ENCODE results near the gene PSTPIP2. TPM values are rescaled to one million over a fixed set of nuclear protein-coding genes. Genes with fewer than 3 reads are reported as not detected.

Gene PSTPIP2
- total RNA-seq, 1 experiment from 2014 or later: 3.3 TPM

DNA sequence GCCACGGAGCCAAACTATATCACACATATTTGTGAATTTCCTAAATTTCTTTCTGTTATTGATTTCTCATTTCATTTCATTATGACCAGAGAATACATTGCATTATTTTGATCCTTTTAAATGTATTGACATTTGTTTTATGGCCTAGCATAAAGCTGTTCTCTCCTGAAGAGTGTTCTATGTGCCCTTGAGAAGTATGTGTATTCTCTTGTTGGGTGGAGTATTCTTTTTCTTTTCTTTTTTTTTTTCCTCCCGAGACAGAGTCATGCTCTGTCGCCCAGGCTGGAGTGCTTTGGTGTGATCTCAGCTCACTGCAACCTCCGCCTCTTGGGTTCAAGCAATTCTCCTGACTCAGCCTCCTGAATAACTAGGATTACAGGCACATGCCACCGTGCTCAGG is 37.3 kb upstream of the PSTPIP2 start:
- Histone ChIP-seq H3K56ac (ENCODE audit: insufficient read length, low read depth, low read length) (no peak overlapping the region), H3T11ph (ENCODE audit: low read length) (no peak overlapping the region), H2BK15ac (ENCODE audit: low read depth, low read length) (no peak overlapping the region), H3K23ac (ENCODE audit: insufficient read length, low read depth, low read length) (no peak overlapping the region), H3K4me1 (ENCODE audit: insufficient read depth, low read length) (no peaks in the 10 kb centered on the region), H2BK12ac (ENCODE audit: insufficient read length, low read depth, low read length) (no peak overlapping the region), H4K20me1 (ENCODE audit: control insufficient read depth, insufficient read depth, insufficient read length) (no peaks in the 10 kb centered on the region), H2AFZ (ENCODE audit: low read length) (no peak overlapping the region), H2AK5ac (ENCODE audit: insufficient read length, low read length) (no peak overlapping the region), H3K14ac (ENCODE audit: insufficient read depth, low read length) (no peak overlapping the region), H3K18ac (ENCODE audit: insufficient read length, low read depth, low read length) (no peak overlapping the region), H3K4me2 (ENCODE audit: insufficient read depth, insufficient read length, low read length) (no peak overlapping the region), H3K79me2 (ENCODE audit: insufficient read depth, low read length) (no peaks in the 10 kb centered on the region), H2BK20ac (ENCODE audit: low read depth, low read length, poor library complexity, severe bottlenecking) (no peak overlapping the region), H3K9ac (ENCODE audit: extremely low read depth, insufficient read length, low read length) (no peak overlapping the region), H3K23me2 (ENCODE audit: insufficient read length, low read depth, low read length, poor library complexity, severe bottlenecking) (peaks cover 2% of the 10 kb centered on the region), H4K5ac (ENCODE audit: insufficient read length, low read depth, low read length) (no peak overlapping the region), H4K8ac (replicated peaks; ENCODE audit: insufficient read length, low read depth, low read length) (no peak overlapping the region), H3K79me1 (ENCODE audit: insufficient read depth, low read depth, low read length, poor library complexity, severe bottlenecking) (no peaks in the 10 kb centered on the region), H2BK120ac (ENCODE audit: low read depth, low read length, poor library complexity, severe bottlenecking) (no peak overlapping the region), H4K91ac (ENCODE audit: insufficient read length, low read depth, low read length) (no peak overlapping the region), H3K27me3 (ENCODE audit: insufficient read depth, low read length) (no peaks in the 10 kb centered on the region), H2BK5ac (ENCODE audit: insufficient read length, low read length) (no peak overlapping the region), H3K9me3 (ENCODE audit: control insufficient read depth, low read depth, low read length) (no peaks in the 10 kb centered on the region), H3K27ac (ENCODE audit: insufficient read length, low read depth, low read length) (no peak overlapping the region), H3K4ac (ENCODE audit: low read depth, low read length) (no peak overlapping the region)
- peaks cover 32 to 68% (median 68%) of the 10 kb centered on the region in 3 experiments for H3K36me3 Mint-ChIP-seq (ENCODE audit: insufficient read depth in 1 of 3, low read depth in 3 of 3)
- TF ChIP-seq, protein P1, sequence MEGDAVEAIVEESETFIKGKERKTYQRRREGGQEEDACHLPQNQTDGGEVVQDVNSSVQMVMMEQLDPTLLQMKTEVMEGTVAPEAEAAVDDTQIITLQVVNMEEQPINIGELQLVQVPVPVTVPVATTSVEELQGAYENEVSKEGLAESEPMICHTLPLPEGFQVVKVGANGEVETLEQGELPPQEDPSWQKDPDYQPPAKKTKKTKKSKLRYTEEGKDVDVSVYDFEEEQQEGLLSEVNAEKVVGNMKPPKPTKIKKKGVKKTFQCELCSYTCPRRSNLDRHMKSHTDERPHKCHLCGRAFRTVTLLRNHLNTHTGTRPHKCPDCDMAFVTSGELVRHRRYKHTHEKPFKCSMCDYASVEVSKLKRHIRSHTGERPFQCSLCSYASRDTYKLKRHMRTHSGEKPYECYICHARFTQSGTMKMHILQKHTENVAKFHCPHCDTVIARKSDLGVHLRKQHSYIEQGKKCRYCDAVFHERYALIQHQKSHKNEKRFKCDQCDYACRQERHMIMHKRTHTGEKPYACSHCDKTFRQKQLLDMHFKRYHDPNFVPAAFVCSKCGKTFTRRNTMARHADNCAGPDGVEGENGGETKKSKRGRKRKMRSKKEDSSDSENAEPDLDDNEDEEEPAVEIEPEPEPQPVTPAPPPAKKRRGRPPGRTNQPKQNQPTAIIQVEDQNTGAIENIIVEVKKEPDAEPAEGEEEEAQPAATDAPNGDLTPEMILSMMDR (conservative IDR thresholded peaks at IDR 0.05): no peak
- H3K4me1 Mint-ChIP-seq: peaks cover 3 to 5% of the 10 kb centered on the region in 2 experiments
- peaks cover 0 to 3% of the 10 kb centered on the region in 2 experiments; a peak in 1 of 5 replicates for H3K9me3 Mint-ChIP-seq
- DNase-seq: no peak
- H3K4me3 Mint-ChIP-seq: no peak overlapping the region
- no peaks in the 10 kb centered on the region for H3K27me3 Mint-ChIP-seq (ENCODE audit: low read depth)
- H3K27ac Mint-ChIP-seq: no peak overlapping the region; a peak in 1 of 7 replicates
- WGBS (ENCODE audit: extremely low coverage, insufficient read length, low lambda C conversion rate): no CpG with 5 or more reads among the region's 5 CpGs
